ENCODE results near the gene UQCR10.
"Not testable (repeated sequence)": the region's sequence is repeated elsewhere in the genome, so short reads cannot be mapped to it uniquely, and the experiment has no call there.

UQCR10 gene

GRCh38 chr22:29737251-29738117, 29.7 kb upstream of the UQCR10 start:
- DNase-seq: no peak

- DNase-seq: no peak
Measured at GRCh38 chr22:29738118-29738815, 28.9 kb upstream of the UQCR10 start.

DNA sequence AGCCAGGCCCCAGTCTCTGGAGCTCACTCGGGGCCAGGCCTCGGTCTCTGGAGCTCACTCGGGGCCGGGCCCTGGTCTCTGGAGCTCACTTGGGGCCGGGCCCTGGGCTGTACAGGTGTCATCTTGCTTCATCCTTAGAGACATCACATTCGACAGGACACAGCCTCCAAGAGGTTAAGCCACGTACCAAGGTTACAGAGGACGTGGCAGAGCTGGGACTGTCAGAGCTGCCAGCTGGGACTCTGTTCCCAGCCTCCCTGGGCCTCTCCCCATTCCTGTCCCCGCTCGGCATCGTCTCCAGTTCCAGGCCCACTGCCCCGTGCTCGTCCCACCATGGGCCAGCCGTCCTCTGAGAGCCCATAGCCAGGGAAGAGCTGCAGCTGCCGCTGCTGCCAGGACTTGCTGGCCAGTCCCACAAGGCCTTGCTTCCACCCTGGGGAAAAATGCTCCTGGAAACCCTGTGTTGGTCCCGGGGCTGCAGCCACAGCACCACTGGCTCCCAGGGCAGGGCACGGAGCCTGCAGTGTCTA, 27.8 kb upstream of the UQCR10 start:
- DNase-seq: no peak

GRCh38 chr22:29740216-29740615, 27.0 kb upstream of the UQCR10 start:
- no peak for DNase-seq

DNA sequence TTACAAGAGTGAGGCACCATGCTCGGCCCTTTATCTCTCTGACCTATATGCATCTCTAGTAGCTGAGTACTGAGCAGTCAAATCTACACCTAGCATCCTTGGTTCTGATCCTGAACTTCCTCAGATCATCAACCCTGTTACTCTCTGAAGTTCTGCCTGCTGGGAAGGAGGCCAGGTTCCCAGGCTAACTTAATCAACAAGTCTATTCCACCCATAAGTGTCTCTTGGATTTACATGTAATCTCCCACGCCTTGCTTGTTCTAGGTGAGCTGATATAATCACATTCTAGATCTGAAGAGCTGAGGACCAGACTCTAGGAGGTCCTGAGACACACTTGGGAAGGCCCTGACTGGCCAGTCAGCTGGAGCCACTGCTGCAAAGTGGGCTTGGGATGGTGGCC, 25.2 kb upstream of the UQCR10 start:
- no peak for DNase-seq

DNA sequence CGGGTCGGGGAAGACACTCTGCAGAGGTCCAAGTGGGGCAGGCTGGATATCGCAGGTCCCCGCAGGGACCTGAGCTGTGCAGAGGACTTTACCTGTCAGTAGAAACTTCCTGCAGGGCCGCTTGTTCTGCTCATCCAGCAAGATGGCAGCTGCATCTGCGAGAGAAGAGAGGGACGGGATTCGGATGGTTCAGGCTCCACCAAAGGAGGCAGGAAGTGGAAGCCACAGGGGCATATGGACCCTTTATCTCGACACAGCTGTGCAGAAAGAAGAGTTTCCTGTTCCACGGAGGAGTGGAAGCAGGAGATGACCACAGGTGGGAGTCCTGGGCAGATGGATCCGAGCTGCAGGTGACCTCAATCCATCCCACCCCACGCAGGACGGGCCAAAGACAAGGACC, 24.8 kb upstream of the UQCR10 start:
- DNase-seq: no peak

DNA sequence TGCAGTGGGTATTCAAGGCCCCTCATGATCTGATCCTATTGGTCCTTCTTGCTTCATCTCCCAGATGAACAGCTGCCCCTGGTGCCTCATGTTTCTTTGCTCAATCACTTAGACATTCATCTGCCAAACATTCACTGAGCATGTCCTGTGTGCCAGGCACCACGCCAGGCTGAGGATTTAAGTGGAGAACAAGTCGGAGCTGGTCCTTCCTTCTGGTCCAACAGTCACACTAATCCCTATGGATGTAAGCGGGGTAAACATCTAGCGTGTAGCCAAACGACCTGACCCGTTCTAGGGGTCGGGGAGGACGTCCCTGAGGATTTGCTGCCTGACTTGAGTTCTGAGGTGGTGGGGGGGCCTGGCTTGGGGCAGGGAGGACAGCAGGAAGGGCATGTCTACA, 22.3 kb upstream of the UQCR10 start:
- peak; percentile 78 for DNase-seq

GRCh38 chr22:29747832-29748231, 19.3 kb upstream of the UQCR10 start:
- no peak for DNase-seq

GRCh38 chr22:29748248-29748893, 18.8 kb upstream of the UQCR10 start:
- DNase-seq: no peak

- DNase-seq: no peak
Measured at GRCh38 chr22:29750029-29750428, 17.1 kb upstream of the UQCR10 start.

- DNase-seq: no peak
Measured at GRCh38 chr22:29750559-29751538, 16.3 kb upstream of the UQCR10 start.

DNA sequence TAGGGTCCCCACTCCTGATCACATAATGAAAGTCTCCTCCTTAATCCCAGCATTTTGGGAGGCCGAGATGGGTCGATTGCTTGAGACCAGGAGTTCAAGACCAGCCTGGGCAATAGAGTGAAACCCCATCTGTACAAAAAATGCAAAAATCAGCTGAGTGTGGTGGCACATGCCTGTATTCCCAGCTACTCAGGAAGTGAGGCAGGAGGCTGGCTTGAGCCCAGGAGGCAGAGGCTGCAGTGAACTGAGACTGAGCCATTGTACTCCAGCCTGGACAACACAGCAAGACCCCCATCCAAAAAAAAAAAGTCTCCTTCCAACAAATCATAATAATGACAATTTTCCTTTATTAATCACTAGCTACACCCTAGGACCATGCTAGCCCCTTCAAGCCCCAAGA, 15.5 kb upstream of the UQCR10 start:
- no peak for DNase-seq

DNA sequence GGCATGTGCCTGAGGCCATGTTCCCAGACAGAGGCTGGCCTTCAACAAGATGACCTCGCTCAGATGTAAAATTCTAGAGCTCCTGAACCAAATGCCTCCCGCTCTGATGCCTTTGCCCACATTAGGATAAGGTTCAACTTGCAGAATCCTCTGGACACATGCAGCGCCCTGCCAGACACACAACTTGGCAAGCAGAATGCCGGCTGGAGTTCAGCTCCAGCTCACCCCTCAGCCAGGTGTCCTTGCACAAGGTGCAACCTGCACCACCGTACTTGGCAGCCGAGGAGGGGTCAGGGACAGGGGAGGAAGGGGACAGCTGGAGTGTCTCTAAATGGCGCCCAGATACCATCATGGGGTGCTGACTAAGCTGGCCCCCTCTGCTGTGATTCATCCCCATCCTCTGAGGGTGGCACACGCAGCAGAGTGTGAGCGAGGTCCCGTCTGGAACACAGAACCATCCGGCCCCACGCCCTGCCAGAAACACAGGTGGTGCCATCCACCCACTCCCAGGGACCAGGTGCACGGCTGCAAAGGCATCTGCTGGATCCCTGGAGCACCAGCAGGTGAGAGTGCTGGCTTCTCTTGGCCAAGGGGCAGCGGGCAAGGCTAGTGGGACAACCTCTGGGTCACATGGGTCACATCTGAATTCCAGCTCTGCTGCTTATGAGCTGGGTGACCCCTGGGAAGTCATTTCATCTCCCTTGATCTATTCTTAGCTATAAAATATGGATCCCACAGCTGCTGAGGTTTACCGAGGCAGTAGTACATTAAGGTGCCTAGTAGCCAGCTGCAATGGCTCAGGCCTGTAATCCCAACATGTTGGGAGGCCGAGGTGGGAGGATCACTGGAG, 13.1 kb upstream of the UQCR10 start:
- DNase-seq: no peak

DNA sequence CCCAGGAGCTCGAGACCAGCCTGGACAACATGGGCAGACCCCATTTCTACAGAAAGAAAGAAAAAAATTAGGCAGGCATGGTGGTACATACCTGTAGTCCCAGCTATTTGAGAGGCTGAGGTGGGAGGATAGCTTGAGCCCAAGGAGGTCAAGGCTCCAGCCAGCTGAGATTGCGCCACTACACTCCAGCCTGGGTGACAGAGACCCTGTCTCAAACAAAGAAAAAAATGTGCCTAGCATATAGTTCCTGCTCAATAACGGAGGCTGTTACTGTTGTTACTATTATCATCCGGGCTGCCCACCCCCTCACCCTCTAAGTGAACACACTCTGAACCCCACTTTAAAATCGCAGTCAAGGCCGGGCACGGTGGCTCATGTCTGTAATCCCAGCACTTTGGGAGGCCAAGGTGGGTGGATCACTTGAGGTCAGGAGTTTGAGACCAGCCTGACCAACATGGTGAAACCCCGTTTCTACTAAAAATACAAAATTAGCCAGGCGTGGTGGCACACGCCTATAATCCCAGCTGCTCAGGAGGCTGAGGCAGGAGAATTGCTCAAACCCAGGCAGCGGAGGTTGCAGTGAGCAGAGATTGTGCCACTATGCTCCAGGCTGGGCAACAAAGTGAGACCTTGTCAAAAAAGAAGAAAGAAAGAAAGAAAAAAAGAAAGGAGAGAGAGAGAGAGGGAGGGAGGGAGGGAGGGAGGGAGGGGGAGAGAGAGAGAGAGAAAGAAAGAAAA, 12.3 kb upstream of the UQCR10 start:
- DNase-seq: not testable (repeated sequence)

DNA sequence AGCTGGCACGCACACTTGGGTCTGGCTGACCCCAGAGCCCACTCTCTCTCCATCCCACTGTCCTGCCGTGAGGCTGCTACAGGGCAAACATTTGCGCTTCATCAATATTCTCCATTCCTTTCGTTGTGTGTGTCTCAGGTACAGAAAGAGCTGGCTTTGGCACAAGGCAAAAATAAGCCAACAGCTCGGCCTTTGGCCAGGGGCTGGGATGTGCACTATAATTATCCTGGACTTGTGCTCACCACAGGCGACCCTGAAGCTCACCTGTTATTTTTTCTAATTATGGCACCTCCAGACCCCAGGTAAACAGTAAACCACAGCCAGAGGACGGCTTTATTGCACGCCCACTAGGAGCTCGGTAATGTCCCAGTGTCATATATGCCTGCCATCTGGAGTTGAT, 11.3 kb upstream of the UQCR10 start:
- no peak for DNase-seq

GRCh38 chr22:29756341-29756740, 10.8 kb upstream of the UQCR10 start:
- DNase-seq: no peak

DNA sequence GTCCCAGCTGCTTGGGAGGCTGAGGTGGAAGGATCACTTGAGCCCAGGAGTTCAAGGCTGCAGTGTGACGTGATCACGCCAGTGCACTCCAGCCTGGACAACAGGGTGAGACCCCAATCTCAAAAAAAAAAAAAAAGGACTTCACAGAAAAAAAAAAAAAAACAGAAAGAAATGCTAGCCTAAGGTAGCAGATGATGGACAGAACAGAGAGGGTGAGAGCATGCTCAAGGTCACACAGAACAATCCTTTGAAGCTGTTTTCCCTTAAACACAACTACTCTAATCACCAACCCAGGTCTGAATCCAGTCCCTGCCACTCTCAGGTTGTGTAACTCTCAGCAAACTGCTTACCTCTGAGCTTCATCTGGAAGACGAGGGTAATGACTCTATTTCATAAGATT, 10.1 kb upstream of the UQCR10 start:
- DNase-seq: no peak

DNA sequence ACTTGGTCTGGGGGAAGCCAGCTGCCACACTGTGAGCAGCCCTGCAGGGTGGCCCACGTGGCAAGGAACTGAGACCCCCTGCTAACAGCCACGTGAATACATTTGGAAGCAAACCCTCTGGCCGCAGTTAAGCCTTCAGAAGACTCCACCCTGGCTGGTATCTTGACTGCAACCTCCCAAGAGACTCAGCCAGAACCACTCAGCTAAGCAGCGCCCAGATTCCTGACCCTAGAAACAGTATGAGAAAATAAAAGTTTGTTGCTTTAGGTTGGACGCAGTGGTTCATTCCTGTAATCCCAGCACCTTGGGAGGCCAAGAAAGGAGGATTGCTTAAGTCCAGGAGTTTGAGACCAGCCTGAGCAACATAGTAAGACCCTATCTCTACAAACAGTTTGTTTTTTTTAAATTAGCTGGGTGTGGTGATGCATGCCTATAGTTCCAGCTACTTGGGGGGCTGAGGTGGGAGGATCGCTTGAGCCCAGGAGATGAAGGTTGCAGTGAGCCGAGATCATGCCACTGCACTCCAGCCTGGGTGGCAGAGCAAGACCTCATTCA, 9.0 kb upstream of the UQCR10 start:
- no peak for DNase-seq

DNA sequence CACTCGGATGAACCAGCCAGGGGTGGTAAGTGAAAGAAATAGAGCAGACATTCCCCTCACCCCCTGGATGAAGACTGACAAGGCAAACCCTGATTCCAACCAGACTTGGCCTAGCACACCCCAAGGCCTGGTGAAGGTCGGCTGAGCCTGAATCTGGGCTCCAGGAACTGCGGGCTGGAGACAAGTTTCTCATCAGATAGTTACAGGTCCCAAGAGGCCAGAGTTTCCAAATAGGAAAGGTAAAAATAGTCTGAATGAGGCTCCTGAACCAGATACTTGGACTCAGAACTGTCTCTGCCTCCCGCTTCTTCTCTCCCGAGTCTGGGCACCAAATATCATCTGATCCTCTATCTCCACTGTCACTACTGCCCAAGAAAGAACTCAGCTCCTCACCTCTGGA, 8.2 kb upstream of the UQCR10 start:
- DNase-seq: no peak

DNA sequence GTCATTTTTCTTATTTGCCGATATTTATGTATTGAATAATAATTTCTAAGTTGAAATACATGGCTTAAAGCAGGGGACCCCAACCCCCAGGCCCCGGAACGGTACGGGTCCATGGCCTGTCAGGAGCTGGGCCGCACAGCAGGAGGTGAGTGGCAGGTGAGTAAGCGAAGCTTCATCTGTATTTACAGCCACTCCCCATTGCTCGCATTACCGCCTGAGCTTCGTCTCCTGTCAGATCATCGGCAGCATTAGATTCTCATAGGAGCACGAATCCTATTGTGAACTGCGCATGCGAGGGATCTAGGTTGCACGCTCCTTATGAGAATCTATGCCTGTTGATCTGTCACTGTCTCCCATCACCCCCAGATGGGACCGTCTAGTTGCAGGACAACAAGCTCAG, 4.9 kb upstream of the UQCR10 start:
- peak; percentile 82 for DNase-seq
